Bronchial epithelial cell (primary cell): ENCODE measurements around the gene ITGA4. TPM values are rescaled to one million over a fixed set of nuclear protein-coding genes. Genes with fewer than 3 reads are reported as not detected.

Source experiments
- DNase-seq: peaks from one replicate; pipeline ENCODE4 v3.0.0-alpha.2; 2010; ENCODE audit warnings: low read depth
- FAIRE-seq: peaks from 2 replicates; lab custom pipeline; 2011; peaks lifted over from hg19 to GRCh38; lab: Jason Lieb, UNC
- H3K27me3 ChIP-seq: 2 replicates; pipeline ENCODE4 v1.5.1; 2011; ENCODE audit warnings: low read length; ENCODE audit not compliant: control insufficient read depth, insufficient read depth
- H3K36me3 ChIP-seq: 2 replicates; pipeline ENCODE4 v1.5.1; 2011; ENCODE audit warnings: low read length; ENCODE audit not compliant: control insufficient read depth, insufficient read depth
- H3K4me3 ChIP-seq: 2 replicates; pipeline ENCODE4 v1.5.1; 2011; ENCODE audit warnings: mild to moderate bottlenecking, low read depth, low read length, control low read depth
- CTCF ChIP-seq: IDR thresholded peaks from 2 replicates; pipeline ENCODE4 v1.5.1; 2011; ENCODE audit warnings: mild to moderate bottlenecking, moderate library complexity, low read length, control low read depth, inconsistent platforms; ENCODE audit not compliant: insufficient read depth, severe bottlenecking
- total RNA-seq: library from RNA; depleted of rRNA; stranded (reverse); fragments of >200 nt; gene quantifications from 2 replicates; pipeline ENCODE4 v1.2.1, GENCODE V29; 2014

Gene ITGA4
- total RNA-seq, 1 donor from 2014 or later = 0.79 TPM

GRCh38 chr2:181540421-181540820, 83.2 kb downstream of the ITGA4 start:
- no peaks in the 10 kb centered on the region for H3K27me3 ChIP-seq
- no peak overlapping the region for H3K4me3 ChIP-seq
- H3K36me3 ChIP-seq = no peaks in the 10 kb centered on the region
- no peak for FAIRE-seq
- DNase-seq = no peak
- TF ChIP-seq CTCF = no peak

- no peak overlapping the region for H3K4me3 ChIP-seq
- no peaks in the 10 kb centered on the region for H3K27me3 ChIP-seq
- no peaks in the 10 kb centered on the region for H3K36me3 ChIP-seq
- FAIRE-seq (no peak), DNase-seq (no peak)
- TF ChIP-seq CTCF = no peak
Measured at GRCh38 chr2:181542170-181542569, 85.0 kb downstream of the ITGA4 start.

GRCh38 chr2:181546086-181546485, 88.9 kb downstream of the ITGA4 start:
- Histone ChIP-seq H3K4me3 (no peak overlapping the region), H3K27me3 (no peaks in the 10 kb centered on the region), H3K36me3 (no peaks in the 10 kb centered on the region)
- FAIRE-seq (no peak), DNase-seq (peak; percentile 71)
- TF ChIP-seq CTCF = no peak

- peak; percentile 91 for DNase-seq
- no peak for TF ChIP-seq CTCF
- Histone ChIP-seq H3K36me3 (no peaks in the 10 kb centered on the region), H3K27me3 (no peaks in the 10 kb centered on the region), H3K4me3 (no peak overlapping the region)
- FAIRE-seq = no peak
Measured at GRCh38 chr2:181552808-181553207, 95.6 kb downstream of the ITGA4 start.

GRCh38 chr2:181553244-181553643, 96.1 kb downstream of the ITGA4 start:
- no peak overlapping the region for H3K4me3 ChIP-seq
- no peaks in the 10 kb centered on the region for H3K36me3 ChIP-seq
- no peaks in the 10 kb centered on the region for H3K27me3 ChIP-seq
- DNase-seq (no peak), FAIRE-seq (no peak)
- TF ChIP-seq CTCF = no peak
